Measurements from ENCODE around the gene PEX5.

PEX5 gene

DNA sequence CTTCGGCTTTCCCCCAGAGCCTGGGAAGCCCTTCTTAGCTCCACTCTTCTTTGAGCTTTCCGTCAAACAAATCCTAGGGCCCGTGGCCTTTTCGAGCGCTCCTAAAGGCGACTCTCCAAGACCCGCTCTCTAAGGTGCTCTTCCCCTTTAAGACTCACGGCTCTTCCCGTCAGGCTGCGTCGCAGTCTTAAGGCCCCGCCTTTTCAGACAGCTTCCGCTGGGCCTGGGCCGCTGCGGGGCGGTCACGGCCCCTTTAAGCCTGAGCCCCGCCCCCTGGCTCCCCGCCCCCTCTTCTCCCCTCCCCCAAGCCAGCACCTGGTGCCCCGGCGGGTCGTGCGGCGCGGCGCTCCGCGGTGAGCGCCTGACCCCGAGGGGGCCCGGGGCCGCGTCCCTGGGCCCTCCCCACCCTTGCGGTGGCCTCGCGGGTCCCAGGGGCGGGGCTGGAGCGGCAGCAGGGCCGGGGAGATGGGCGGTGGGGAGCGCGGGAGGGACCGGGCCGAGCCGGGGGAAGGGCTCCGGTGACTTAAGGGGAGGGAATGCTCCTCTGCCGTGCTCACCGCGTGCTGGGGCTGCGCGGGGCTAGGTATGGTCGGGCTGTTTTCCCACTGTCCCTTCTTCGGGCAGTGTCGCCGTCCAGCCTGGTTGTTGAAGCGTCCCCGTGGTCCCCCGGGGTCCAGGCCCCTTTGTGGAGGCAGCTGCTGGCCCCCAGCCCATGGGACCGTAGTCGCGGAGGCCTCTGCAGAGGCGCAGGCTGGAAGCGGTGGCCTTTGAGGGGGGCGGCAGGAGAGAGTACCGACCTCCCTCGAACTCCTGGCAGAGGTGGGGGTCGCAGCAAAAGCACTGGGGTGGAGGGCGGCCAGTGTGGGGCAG is at the start of gene PEX5:
Gene PEX5, plus strand, starts transcription at position 289 of the 870 bp plus-strand sequence. CDS start 692 bp downstream, outside the sequence.
- H3K4me3 ChIP-seq (ENCODE audit: control insufficient read depth, low read depth, low read length) = peak within 1 kb of the TSS; percentile 97
- TF ChIP-seq, protein P1, sequence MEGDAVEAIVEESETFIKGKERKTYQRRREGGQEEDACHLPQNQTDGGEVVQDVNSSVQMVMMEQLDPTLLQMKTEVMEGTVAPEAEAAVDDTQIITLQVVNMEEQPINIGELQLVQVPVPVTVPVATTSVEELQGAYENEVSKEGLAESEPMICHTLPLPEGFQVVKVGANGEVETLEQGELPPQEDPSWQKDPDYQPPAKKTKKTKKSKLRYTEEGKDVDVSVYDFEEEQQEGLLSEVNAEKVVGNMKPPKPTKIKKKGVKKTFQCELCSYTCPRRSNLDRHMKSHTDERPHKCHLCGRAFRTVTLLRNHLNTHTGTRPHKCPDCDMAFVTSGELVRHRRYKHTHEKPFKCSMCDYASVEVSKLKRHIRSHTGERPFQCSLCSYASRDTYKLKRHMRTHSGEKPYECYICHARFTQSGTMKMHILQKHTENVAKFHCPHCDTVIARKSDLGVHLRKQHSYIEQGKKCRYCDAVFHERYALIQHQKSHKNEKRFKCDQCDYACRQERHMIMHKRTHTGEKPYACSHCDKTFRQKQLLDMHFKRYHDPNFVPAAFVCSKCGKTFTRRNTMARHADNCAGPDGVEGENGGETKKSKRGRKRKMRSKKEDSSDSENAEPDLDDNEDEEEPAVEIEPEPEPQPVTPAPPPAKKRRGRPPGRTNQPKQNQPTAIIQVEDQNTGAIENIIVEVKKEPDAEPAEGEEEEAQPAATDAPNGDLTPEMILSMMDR (IDR thresholded peaks at IDR 0.05; ENCODE audit: control insufficient read depth, insufficient read depth, low read depth, low read length, missing control alignments) = no peak
- DNase-seq (ENCODE audit: low read depth) = peak; percentile 70

DNA sequence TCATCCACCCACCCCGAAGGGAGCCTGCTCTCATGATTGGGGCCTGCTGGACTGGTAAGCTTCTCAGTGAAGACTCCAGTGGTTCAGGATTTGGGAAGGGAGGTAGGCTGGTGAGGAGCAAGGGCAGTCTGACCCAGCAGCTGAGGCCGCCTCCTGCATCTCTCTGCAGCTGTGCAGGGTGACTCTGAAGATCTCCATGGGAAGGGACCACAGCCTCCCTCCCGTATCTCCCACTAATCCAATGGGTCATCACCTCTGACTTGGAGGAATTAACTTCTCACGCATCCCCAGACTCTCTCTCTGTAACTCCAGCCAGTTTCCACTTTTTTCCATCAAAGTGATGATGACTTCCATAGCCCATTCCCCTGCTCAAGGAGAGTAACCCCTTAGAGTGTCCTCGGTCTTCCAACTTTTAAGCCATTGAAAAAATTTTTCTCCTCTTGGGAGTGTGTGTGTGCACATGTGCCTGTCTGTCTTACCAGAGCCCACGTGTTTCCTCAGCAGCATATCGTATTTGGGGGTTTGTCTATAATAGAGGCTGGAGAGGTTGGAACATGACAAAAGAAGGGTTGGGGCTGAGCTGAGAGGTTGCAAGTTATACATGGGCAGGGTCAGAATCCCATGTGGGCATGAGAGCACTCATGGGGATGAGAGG is 48.0 kb upstream of the PEX5 start:
- H3K4me3 ChIP-seq (ENCODE audit: control insufficient read depth, low read depth, low read length) = no peak overlapping the region
- DNase-seq (ENCODE audit: low read depth) = no peak
- TF ChIP-seq, protein P1 (IDR thresholded peaks at IDR 0.05; ENCODE audit: control insufficient read depth, insufficient read depth, low read depth, low read length, missing control alignments) = no peak

DNA sequence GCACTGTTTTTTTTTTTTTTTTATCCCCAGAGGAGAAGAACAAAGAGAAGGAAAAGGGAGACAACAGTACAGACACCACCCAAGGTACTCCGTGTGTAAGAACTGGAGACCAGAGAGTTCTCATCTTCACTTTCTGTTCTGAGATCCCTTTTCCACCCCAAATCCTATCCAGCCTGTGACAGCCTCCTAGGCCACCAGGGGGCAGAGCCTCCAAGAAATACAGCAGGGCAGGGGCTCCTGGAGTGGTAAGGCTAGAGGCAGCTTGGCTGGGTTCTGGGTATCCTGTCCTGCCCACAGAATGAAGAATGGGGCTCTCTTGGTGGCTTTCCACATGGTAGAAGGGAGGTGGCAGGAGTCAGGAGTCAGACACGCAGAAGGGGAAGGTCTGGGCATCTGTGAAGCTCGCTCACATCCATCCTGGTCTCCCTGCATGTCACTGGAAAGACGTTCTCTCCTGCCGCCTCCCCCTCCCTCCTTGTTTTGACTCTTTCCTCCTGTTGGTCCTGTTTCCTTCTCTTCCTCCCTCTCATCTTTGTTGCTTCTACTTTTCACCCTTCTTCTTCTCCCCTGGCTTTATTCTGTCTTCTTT is 47.3 kb upstream of the PEX5 start:
- DNase-seq (ENCODE audit: low read depth) = no peak
- H3K4me3 ChIP-seq (ENCODE audit: control insufficient read depth, low read depth, low read length) = no peak overlapping the region
- TF ChIP-seq, protein P1 (IDR thresholded peaks at IDR 0.05; ENCODE audit: control insufficient read depth, insufficient read depth, low read depth, low read length, missing control alignments) = peak; percentile 90

DNA sequence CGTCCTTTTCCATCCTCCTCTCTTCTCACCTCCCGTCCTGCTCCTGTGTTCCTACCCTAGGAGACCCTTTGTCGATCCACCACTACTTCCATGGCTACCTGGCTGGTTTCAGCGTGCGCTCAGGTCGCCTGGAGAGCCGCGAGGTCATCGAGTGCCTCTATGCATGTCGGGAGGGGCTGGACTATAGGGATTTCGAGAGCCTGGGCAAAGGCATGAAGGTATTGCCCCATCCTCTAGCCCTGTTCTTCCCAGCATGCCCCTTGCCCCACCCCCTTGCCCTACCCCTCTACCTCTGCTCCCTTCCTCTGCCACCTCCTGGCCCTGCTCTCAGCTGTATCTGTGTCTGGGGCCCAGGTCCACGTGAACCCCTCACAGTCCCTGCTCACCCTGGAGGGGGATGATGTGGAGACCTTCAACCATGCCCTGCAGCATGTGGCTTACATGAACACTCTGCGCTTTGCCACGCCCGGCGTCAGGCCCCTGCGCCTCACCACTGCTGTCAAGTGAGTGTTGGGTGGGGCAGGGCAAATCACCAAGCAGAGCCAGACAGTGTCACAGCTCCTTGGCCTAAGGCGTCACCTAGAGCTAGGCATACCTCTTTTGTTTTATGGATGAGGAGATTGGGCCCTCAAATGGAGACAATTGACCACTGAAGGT is 46.5 kb upstream of the PEX5 start:
- no peak for DNase-seq (ENCODE audit: low read depth)
- TF ChIP-seq, protein P1 (IDR thresholded peaks at IDR 0.05; ENCODE audit: control insufficient read depth, insufficient read depth, low read depth, low read length, missing control alignments) = no peak
- H3K4me3 ChIP-seq (ENCODE audit: control insufficient read depth, low read depth, low read length) = no peak overlapping the region

DNA sequence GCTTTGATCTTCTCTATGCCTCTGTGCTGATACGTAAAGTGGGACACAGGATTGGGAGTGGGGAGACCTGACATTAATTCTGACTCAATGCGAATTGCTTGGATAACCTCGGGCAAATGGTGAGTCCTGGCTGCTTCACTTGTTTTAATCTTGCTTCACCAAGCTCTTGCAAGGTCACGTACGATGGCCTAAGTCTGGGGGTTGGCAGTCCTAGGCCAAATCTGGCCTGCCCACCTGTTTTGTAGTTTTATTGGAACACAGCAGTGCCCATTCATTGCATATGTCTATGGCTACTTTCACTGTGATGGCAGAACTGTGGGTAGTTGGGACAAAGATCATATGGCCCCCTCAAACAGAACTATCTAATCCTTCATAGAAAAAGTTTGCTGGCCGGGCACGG is 45.9 kb upstream of the PEX5 start:
- no peak for DNase-seq (ENCODE audit: low read depth)
- TF ChIP-seq, protein P1 (IDR thresholded peaks at IDR 0.05; ENCODE audit: control insufficient read depth, insufficient read depth, low read depth, low read length, missing control alignments) = no peak
- H3K4me3 ChIP-seq (ENCODE audit: control insufficient read depth, low read depth, low read length) = no peak overlapping the region

DNA sequence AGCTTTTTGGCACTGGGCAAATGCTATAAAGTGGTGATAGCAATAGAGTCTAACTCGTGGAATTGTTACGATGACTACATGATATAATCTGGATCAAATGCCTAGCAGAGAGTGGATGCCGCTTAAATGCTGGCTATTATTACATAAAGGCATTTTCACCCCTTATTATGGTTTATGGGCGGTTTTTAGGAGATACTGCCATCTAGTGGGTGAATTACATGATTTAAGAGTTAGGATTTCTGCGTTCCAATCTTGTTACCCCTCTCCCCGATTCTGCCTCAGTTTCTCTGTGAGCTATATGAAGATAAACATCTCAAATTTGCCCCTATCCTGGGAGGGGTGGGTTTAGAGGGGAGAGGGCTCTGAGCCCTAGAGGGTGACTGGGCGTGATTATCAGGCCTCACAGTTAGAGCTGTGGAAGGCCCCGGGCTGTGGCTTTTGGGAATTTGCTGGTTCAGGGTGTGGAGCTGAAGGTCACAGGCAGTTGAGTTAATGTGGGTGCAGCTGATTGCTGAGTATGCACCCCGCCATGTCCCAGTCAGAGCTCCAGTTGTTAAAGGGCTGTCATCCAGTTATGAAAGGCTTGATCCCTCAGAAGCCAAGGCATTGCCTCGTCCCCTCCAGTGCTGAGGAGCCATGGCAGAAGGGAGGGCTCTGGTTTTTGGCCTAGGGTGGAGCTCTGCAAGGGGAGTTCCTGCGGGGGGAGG is 44.9 kb upstream of the PEX5 start:
- no peak for DNase-seq (ENCODE audit: low read depth)
- H3K4me3 ChIP-seq (ENCODE audit: control insufficient read depth, low read depth, low read length) = no peak overlapping the region
- TF ChIP-seq, protein P1 (IDR thresholded peaks at IDR 0.05; ENCODE audit: control insufficient read depth, insufficient read depth, low read depth, low read length, missing control alignments) = peak; percentile 50

Measured in AG09309 (cell line).